Kidney epithelial cell (primary cell): Measurements from ENCODE around the gene PIK3AP1. TPM values are rescaled to one million over a fixed set of nuclear protein-coding genes. Genes with fewer than 3 reads are reported as not detected.

ENCODE experiments used
- DNase-seq: peaks from one replicate; pipeline ENCODE4 v3.0.0-alpha.2; 2010; ENCODE audit warnings: low read depth
- H3K27me3 ChIP-seq: 2 replicates; pipeline ENCODE4 v1.6.0; 2011; ENCODE audit warnings: low read length; ENCODE audit not compliant: control insufficient read depth, insufficient read depth
- H3K36me3 ChIP-seq: 2 replicates; pipeline ENCODE4 v1.5.1; 2011; ENCODE audit warnings: low read length; ENCODE audit not compliant: control insufficient read depth, insufficient read depth
- H3K4me3 ChIP-seq: 2 replicates; pipeline ENCODE4 v1.5.1; 2011; ENCODE audit warnings: low read depth, mild to moderate bottlenecking, control low read depth, low read length
- CTCF ChIP-seq: IDR thresholded peaks from 2 replicates; pipeline ENCODE4 v1.5.1; 2011; ENCODE audit warnings: mild to moderate bottlenecking, moderate library complexity, low read length, control low read depth, inconsistent platforms; ENCODE audit not compliant: insufficient read depth, poor library complexity, severe bottlenecking
- total RNA-seq: library from RNA; depleted of rRNA; stranded (reverse); fragments of >200 nt; gene quantifications from 2 replicates; pipeline ENCODE4 v1.2.3, GENCODE V29; 2015

Gene PIK3AP1
- total RNA-seq, 1 donor from 2014 or later = 8.9 TPM

- DNase-seq = no peak
- Histone ChIP-seq H3K27me3 (no peaks in the 10 kb centered on the region), H3K36me3 (no peaks in the 10 kb centered on the region), H3K4me3 (no peak overlapping the region)
- no peak for TF ChIP-seq CTCF
These were observed 43.8 kb downstream of the PIK3AP1 start for GRCh38 chr10:96676272-96677112.

GRCh38 chr10:96675846-96676245 lies 44.5 kb downstream of the PIK3AP1 start:
- no peaks in the 10 kb centered on the region for H3K27me3 ChIP-seq
- TF ChIP-seq CTCF = no peak
- H3K4me3 ChIP-seq = no peak overlapping the region
- no peaks in the 10 kb centered on the region for H3K36me3 ChIP-seq
- DNase-seq = no peak

GRCh38 chr10:96673318-96674099 lies 46.8 kb downstream of the PIK3AP1 start:
- no peak for TF ChIP-seq CTCF
- Histone ChIP-seq H3K4me3 (no peak overlapping the region), H3K27me3 (no peaks in the 10 kb centered on the region), H3K36me3 (no peaks in the 10 kb centered on the region)
- peak; percentile 60 for DNase-seq

GRCh38 chr10:96672481-96673175 lies 47.7 kb downstream of the PIK3AP1 start:
- H3K4me3 ChIP-seq = no peak overlapping the region

More at GRCh38 chr10:96672481-96673175, 47.7 kb downstream of the PIK3AP1 start:
- no peaks in the 10 kb centered on the region for H3K36me3 ChIP-seq
- no peak for DNase-seq
- H3K27me3 ChIP-seq = no peaks in the 10 kb centered on the region
- no peak for TF ChIP-seq CTCF
